AG04450 (cell line): ENCODE data around the gene TRRAP. TPM values are rescaled to one million over a fixed set of nuclear protein-coding genes. Genes with fewer than 3 reads are reported as not detected.

Source experiments
- CTCF ChIA-PET: fragments of 300-600, 350-600 bp; formaldehyde crosslinking; extraction: SDS; loops from one replicate; lab custom pipeline; 2022; ENCODE audit warnings: antibody characterized with exemption, inconsistent platforms; lab: Charles Lee
- POLR2A ChIA-PET: fragments of 350-600 bp; formaldehyde crosslinking; extraction: SDS; loops from one replicate; lab custom pipeline; 2021; ENCODE audit warnings: antibody characterized with exemption, inconsistent platforms; lab: Yijun Ruan, JAX
- DNase-seq: peaks from one replicate; pipeline ENCODE4 v3.0.0-alpha.2; 2011; ENCODE audit warnings: low read depth, low spot score
- H3K27ac ChIP-seq: one replicate; pipeline ENCODE4 v1.5.1; 2012; ENCODE audit warnings: low read depth, low read length, control low read depth
- H3K27me3 ChIP-seq: one replicate; pipeline ENCODE4 v1.6.0; 2012; ENCODE audit warnings: low read length; ENCODE audit not compliant: control insufficient read depth, insufficient read depth
- H3K4me3 ChIP-seq: 2 replicates; pipeline ENCODE4 v1.5.1; 2011; ENCODE audit warnings: mild to moderate bottlenecking, low read depth, low read length, control low read depth
- H3K9me3 ChIP-seq: 2 replicates; pipeline ENCODE4 v1.5.1; 2012; ENCODE audit warnings: low read length; ENCODE audit not compliant: control insufficient read depth, insufficient read depth
- polyA plus RNA-seq: library from polyadenylated mRNA; depleted of rRNA; stranded (reverse); fragments of >200 nt; gene quantifications from 2 replicates; pipeline ENCODE4 v1.2.3, GENCODE V29; 2011
- TF ChIP-seq, protein P1 (sequence below): IDR thresholded peaks from 2 replicates; pipeline ENCODE4 v1.5.1; 2011; ENCODE audit warnings: low read depth, low read length, control low read depth, inconsistent platforms

The TRRAP gene
- polyA plus RNA-seq, 1 experiment = 20.6 TPM

DNA sequence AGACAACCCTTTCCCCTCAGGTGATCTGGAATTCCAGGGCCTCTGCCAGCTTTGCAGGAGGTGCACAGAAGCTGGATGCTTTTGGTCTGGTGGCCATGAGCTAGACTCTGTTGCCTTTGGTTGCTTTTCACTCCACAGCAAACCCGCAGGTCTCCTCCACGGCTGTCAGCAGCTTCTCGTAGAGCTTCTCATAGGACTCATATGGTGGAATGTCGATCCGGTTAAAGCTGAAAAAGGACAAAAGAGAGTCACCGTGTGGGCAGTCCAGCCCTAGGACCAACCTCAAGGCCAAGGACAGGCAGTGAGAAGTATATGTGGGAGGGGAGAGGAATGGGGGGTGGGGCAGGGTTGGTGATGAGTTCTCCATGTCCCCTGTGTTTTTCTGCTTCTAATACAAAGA, 152.1 kb downstream of the TRRAP start:
- POLR2A ChIA-PET = no interaction called here
- H3K4me3 ChIP-seq = no peak overlapping the region

DNA sequence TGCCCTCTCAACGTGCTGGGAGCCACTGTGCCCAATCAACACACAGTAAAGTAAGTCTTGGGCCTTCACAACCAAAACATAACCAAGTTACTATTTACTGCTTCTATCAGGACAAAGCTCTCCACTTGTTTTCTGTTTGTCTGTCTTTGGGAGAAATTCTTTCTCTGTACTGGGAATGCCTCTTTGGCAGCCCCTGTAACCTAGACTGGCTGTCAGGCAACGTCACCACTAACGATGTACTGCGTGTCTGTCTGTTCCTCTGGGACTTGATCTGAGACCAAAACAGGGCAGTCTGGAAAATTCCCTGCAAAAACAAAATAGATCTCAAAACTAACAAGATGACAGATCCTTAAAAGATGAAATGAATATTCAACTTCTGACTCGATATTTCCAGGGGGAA, 152.6 kb downstream of the TRRAP start:
- POLR2A ChIA-PET = no interaction called here
- no peak for DNase-seq
- H3K27ac ChIP-seq = no peak overlapping the region

More for the DNA sequence above, 152.1 kb downstream of the TRRAP start:
- CTCF ChIA-PET = interaction anchor here (0.8 to 3.1 kb wide), 2 partner anchors 10 to 282 kb away, joined by 3 to 10 read pairs; no protein-coding TSS in a partner anchor
- H3K9me3 ChIP-seq = peaks cover 3% of the 10 kb centered on the region; the same call in 1 of the 2 replicates
- no peak for DNase-seq
- H3K27me3 ChIP-seq = no peaks in the 10 kb centered on the region
- TF ChIP-seq, protein P1, sequence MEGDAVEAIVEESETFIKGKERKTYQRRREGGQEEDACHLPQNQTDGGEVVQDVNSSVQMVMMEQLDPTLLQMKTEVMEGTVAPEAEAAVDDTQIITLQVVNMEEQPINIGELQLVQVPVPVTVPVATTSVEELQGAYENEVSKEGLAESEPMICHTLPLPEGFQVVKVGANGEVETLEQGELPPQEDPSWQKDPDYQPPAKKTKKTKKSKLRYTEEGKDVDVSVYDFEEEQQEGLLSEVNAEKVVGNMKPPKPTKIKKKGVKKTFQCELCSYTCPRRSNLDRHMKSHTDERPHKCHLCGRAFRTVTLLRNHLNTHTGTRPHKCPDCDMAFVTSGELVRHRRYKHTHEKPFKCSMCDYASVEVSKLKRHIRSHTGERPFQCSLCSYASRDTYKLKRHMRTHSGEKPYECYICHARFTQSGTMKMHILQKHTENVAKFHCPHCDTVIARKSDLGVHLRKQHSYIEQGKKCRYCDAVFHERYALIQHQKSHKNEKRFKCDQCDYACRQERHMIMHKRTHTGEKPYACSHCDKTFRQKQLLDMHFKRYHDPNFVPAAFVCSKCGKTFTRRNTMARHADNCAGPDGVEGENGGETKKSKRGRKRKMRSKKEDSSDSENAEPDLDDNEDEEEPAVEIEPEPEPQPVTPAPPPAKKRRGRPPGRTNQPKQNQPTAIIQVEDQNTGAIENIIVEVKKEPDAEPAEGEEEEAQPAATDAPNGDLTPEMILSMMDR = no peak
- no peak overlapping the region for H3K27ac ChIP-seq

DNA sequence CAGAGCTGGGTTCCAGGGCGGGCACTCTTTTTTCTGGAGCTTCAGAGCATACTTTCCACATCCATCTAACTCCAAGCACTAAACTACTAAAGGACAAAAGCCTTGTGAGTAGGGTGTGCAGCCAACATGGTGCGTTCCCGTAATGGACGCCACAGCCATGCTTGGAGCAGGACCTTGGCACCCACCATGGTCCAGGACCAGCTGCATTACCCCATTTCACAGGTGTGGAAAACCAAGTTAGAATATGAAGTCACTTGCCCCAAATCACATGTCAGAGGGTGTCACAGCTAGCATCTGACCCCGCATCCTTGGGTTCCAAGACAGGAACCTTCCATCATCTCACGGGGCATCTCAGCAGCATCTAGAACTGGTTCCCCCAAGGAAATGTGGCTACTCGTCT, 153.2 kb downstream of the TRRAP start:
- POLR2A ChIA-PET = no interaction called here
- Histone ChIP-seq H3K9me3 (peaks cover 3% of the 10 kb centered on the region; the same call in 1 of the 2 replicates), H3K27me3 (no peaks in the 10 kb centered on the region), H3K27ac (no peak overlapping the region), H3K4me3 (no peak overlapping the region)
- CTCF ChIA-PET = interaction anchor here (3.1 kb wide), 1 partner anchor 281 kb away, joined by 10 read pairs; no protein-coding TSS in a partner anchor
- no peak for DNase-seq
- TF ChIP-seq, protein P1 = no peak

More for the DNA sequence above, 152.6 kb downstream of the TRRAP start:
- H3K9me3 ChIP-seq = peaks cover 3% of the 10 kb centered on the region; the same call in 1 of the 2 replicates
- CTCF ChIA-PET = interaction anchor here (3.1 kb wide), 1 partner anchor 282 kb away, joined by 10 read pairs; no protein-coding TSS in a partner anchor
- no peaks in the 10 kb centered on the region for H3K27me3 ChIP-seq
- TF ChIP-seq, protein P1 = no peak
- no peak overlapping the region for H3K4me3 ChIP-seq

DNA sequence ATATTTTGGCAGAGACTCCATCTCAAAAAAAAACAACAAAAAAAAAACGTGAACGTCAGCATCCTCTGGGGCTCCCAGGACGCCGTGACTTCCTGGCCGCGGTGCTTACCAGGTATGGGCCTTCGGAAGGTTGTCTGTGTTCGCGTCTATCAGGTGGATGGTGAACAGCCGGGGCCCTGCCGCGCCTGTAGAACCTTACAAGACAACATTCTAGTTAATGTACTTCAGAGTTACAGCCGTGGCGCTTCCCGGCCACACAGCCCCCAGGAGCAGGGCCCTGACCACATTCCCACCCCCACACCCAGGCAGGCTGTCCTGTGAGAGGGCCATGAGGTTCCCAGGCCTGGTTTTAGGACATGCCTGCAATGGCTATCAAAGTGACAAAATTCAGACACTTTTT, 154.6 kb downstream of the TRRAP start:
- CTCF ChIA-PET = no interaction called here
- H3K9me3 ChIP-seq = peaks cover under 1% of the 10 kb centered on the region; the same call in 1 of the 2 replicates
- H3K27ac ChIP-seq = no peak overlapping the region
- no peaks in the 10 kb centered on the region for H3K27me3 ChIP-seq
- no peak for DNase-seq
- no peak overlapping the region for H3K4me3 ChIP-seq
- TF ChIP-seq, protein P1 = no peak
- POLR2A ChIA-PET = no interaction called here

DNA sequence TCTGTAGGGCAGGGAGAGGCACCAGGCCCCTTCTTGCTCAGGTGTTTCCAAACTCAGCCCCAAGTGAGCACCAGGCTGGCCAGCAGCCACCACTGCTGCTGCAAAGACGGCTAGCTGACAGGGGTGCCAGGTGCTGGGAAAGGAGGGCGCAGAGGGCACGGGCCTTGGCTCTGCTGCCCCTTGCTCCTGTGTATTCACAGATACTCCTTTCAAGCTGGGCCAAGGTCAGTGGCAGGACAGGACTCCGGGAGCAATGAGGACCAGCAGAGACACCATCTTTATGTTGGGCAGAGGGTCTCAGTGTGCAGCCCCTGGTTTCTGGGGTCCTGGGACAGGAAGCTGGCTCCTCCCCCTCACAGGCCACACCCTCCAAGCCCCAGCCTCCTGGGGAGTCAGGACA, 155.4 kb downstream of the TRRAP start:
- DNase-seq = no peak
- H3K4me3 ChIP-seq = no peak overlapping the region
- no peak overlapping the region for H3K27ac ChIP-seq
- no peaks in the 10 kb centered on the region for H3K27me3 ChIP-seq
- ChIA-PET CTCF (no interaction called here), POLR2A (no interaction called here)
- H3K9me3 ChIP-seq = no peaks in the 10 kb centered on the region
- TF ChIP-seq, protein P1 = no peak
